CD1c-positive myeloid dendritic cell (primary cell): ENCODE results near the gene GNAT3.
A peak's percentile ranks its signal among the peaks of the same experiment; 100 is the strongest.

Source experiments
- DNase-seq: peaks from one replicate; pipeline ENCODE4 v3.0.0-alpha.2; 2016; ENCODE audit errors: extremely low spot score

The GNAT3 gene

GRCh38 chr7:80511964-80512363 lies at the start of gene GNAT3:
Gene GNAT3 (minus strand): TSS chr7:80512064. CDS start chr7:80511926, 138 bp downstream.
- DNase-seq: no peak

GRCh38 chr7:80558116-80558515 lies 46.3 kb upstream of the GNAT3 start:
- no peak for DNase-seq

- DNase-seq: no peak
These were observed 40.3 kb upstream of the GNAT3 start for GRCh38 chr7:80552031-80552694.

- no peak for DNase-seq
These were observed 38.1 kb upstream of the GNAT3 start for GRCh38 chr7:80550005-80550404.

GRCh38 chr7:80548840-80549530 lies 37.1 kb upstream of the GNAT3 start:
- no peak for DNase-seq

GRCh38 chr7:80542398-80542797 lies 30.5 kb upstream of the GNAT3 start:
- DNase-seq: no peak

- DNase-seq: no peak
These were observed 29.0 kb upstream of the GNAT3 start for GRCh38 chr7:80540836-80541235.

- no peak for DNase-seq
These were observed 25.2 kb upstream of the GNAT3 start for GRCh38 chr7:80537091-80537490.

GRCh38 chr7:80536426-80536825 lies 24.6 kb upstream of the GNAT3 start:
- peak; percentile 29 for DNase-seq

- DNase-seq: no peak
These were observed 21.4 kb upstream of the GNAT3 start for GRCh38 chr7:80533287-80533686.

GRCh38 chr7:80532153-80532552 lies 20.3 kb upstream of the GNAT3 start:
- no peak for DNase-seq

GRCh38 chr7:80530136-80530535 lies 18.3 kb upstream of the GNAT3 start:
- no peak for DNase-seq

- DNase-seq: no peak
These were observed 17.5 kb upstream of the GNAT3 start for GRCh38 chr7:80529362-80529761.

GRCh38 chr7:80528689-80529088 lies 16.8 kb upstream of the GNAT3 start:
- DNase-seq: no peak

GRCh38 chr7:80526472-80526871 lies 14.6 kb upstream of the GNAT3 start:
- no peak for DNase-seq

- DNase-seq: no peak
These were observed 12.8 kb upstream of the GNAT3 start for GRCh38 chr7:80524693-80525092.

- DNase-seq: no peak
These were observed 9.9 kb upstream of the GNAT3 start for GRCh38 chr7:80521809-80522208.

- DNase-seq: no peak
These were observed 8.3 kb upstream of the GNAT3 start for GRCh38 chr7:80520199-80520598.

GRCh38 chr7:80517282-80517747 lies 5.5 kb upstream of the GNAT3 start:
- peak; percentile 23 for DNase-seq

GRCh38 chr7:80515298-80515697 lies 3.4 kb upstream of the GNAT3 start:
- DNase-seq: no peak

GRCh38 chr7:80510021-80510420 lies 1.8 kb downstream of the GNAT3 start:
- no peak for DNase-seq

GRCh38 chr7:80508440-80508839 lies 3.4 kb downstream of the GNAT3 start:
- DNase-seq: no peak

GRCh38 chr7:80505900-80506500 lies 5.9 kb downstream of the GNAT3 start:
- DNase-seq: no peak
